Measurements from ENCODE around the gene B4GALNT1. TPM values are rescaled to one million over a fixed set of nuclear protein-coding genes. Genes with fewer than 3 reads are reported as not detected.

The B4GALNT1 gene
- total and polyA plus RNA-seq, 4 donors: 0.11 to 0.30 (median 0.25) TPM; not detected in 1

GRCh38 chr12:57614178-57614947 lies 18.6 kb downstream of the B4GALNT1 start:
- no peak overlapping the region for H3K27ac ChIP-seq (ENCODE audit: low read depth in 1 of 2, low read length in 2 of 2)
- H3K4me3 ChIP-seq (ENCODE audit: low read depth in 1 of 3, low read length in 3 of 3): no peak overlapping the region
- H3K9ac ChIP-seq (ENCODE audit: low read depth in 1 of 2, low read length in 2 of 2): no peak overlapping the region
- no peak for DNase-seq (ENCODE audit: low spot score)
- no peaks in the 10 kb centered on the region for H3K9me3 ChIP-seq (ENCODE audit: control insufficient read depth in 4 of 4, low read length in 3 of 4)
- 47% methylated on average over 14 of the region's 14 CpGs for WGBS
- H3K4me1 ChIP-seq (ENCODE audit: control insufficient read depth in 4 of 4, insufficient read depth in 4 of 4, low read length in 3 of 4): peaks cover 0 to 14% (median 11%) of the 10 kb centered on the region in 4 donors
- TF ChIP-seq TAF1 (conservative IDR thresholded peaks at IDR 0.05) (no peak), MAX (IDR thresholded peaks at IDR 0.05) (no peak), GABPA (IDR thresholded peaks at IDR 0.05 in 1 of 2, conservative IDR thresholded peaks at IDR 0.05 in 1 of 2) (no peak), FOXA1 (IDR thresholded peaks at IDR 0.05) (no peak), EGR1 (IDR thresholded peaks at IDR 0.05; ENCODE audit: low read depth in 2 of 2) (no peak), ZBTB33 (IDR thresholded peaks at IDR 0.05) (no peak), CTCF (IDR thresholded peaks at IDR 0.05; ENCODE audit: low read depth, low read length, missing input control) (no peak), JUND (IDR thresholded peaks at IDR 0.05) (no peak), RAD21 (IDR thresholded peaks at IDR 0.05) (no peak), HNF4G (IDR thresholded peaks at IDR 0.05) (no peak), HNF4A (conservative IDR thresholded peaks at IDR 0.05) (no peak), REST (IDR thresholded peaks at IDR 0.05) (no peak), FOXA2 (IDR thresholded peaks at IDR 0.05) (no peak), SP1 (IDR thresholded peaks at IDR 0.05) (no peak), NR2F2 (IDR thresholded peaks at IDR 0.05) (no peak), RXRA (IDR thresholded peaks at IDR 0.05) (no peak), ATF3 (IDR thresholded peaks at IDR 0.05) (no peak), YY1 (IDR thresholded peaks at IDR 0.05) (no peak)
- no peaks in the 10 kb centered on the region for H3K36me3 ChIP-seq (ENCODE audit: control insufficient read depth in 4 of 4, insufficient read depth in 3 of 4, low read depth in 1 of 4, low read length in 3 of 4)
- H3K27me3 ChIP-seq (ENCODE audit: control insufficient read depth in 4 of 4, insufficient read depth in 4 of 4, low read length in 3 of 4): peaks cover 0 to 10% (median 5%) of the 10 kb centered on the region in 4 donors

Data from liver (tissue), 9 donors.